HFFc6 (cell line): ENCODE measurements around the gene IL6. TPM values are rescaled to one million over a fixed set of nuclear protein-coding genes. Genes with fewer than 3 reads are reported as not detected.
A peak's percentile ranks its signal among the peaks of the same experiment; 100 is the strongest.

Experiments
- DNase-seq: peaks from one replicate; pipeline ENCODE4 v3.0.0-alpha.2; 2018
- H3K27ac Mint-ChIP-seq: 2 replicates; pipeline ENCODE4 v1.8.0; 2020; ENCODE audit warnings: mild to moderate bottlenecking, mixed read lengths
- H3K27me3 Mint-ChIP-seq: 2 replicates; pipeline ENCODE4 v1.8.0; 2021; ENCODE audit warnings: mild to moderate bottlenecking, moderate library complexity, mixed read lengths; ENCODE audit not compliant: insufficient read depth
- H3K36me3 Mint-ChIP-seq: 2 replicates; pipeline ENCODE4 v1.8.0; 2021; ENCODE audit warnings: low read depth, mixed read lengths
- H3K4me1 Mint-ChIP-seq: 2 replicates; pipeline ENCODE4 v1.8.0; 2020; ENCODE audit warnings: low read depth, mixed read lengths
- H3K4me3 Mint-ChIP-seq: 2 replicates; pipeline ENCODE4 v1.8.0; 2020; ENCODE audit warnings: mild to moderate bottlenecking, moderate library complexity, mixed read lengths
- H3K9me3 Mint-ChIP-seq: 2 replicates; pipeline ENCODE4 v1.8.0; 2020; ENCODE audit warnings: mild to moderate bottlenecking, mixed read lengths
- total RNA-seq, 6 experiments: library from RNA; stranded (reverse); fragmentation: NEBNext Ultra II Directional; extraction: Animal tissue kit (Norgen Biotek cat#: 25700); gene quantifications; 2 replicates in 1 of 6; 3 replicates in 5 of 6; pipeline ENCODE4 v1.2.3, GENCODE V29; 2021
- TF ChIP-seq, protein P1 (sequence below): fragments of 200-600 bp; sonication (generic); IDR thresholded peaks from 2 replicates; pipeline ENCODE4 v1.5.0; 2021; ENCODE audit warnings: antibody characterized with exemption, mild to moderate bottlenecking

Gene IL6
- total RNA-seq, 6 experiments from 2014 or later = 21.3 to 55.1 (median 50.0) TPM

DNA sequence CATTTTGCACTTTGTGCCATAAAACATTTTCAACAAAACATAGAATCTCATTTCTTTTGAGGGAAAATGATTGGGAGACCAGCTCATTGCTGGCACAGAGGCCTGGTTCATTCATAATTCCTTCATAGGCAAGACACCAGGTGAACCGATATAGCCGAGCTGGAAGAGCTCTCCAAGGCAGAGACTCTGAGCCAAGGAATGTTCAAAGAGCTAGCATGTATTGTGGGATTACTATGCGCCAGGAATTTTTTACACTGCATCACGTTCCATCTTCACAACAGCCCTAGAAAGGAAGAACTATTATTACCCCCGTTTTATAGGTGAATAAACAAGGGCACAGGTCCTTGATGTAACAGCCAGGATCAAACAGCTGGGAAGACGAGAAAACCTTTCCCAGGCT is 2.1 kb upstream of the IL6 start:
- H3K27me3 Mint-ChIP-seq = no peaks in the 10 kb centered on the region; the same call in 1 of the 2 replicates
- TF ChIP-seq, protein P1, sequence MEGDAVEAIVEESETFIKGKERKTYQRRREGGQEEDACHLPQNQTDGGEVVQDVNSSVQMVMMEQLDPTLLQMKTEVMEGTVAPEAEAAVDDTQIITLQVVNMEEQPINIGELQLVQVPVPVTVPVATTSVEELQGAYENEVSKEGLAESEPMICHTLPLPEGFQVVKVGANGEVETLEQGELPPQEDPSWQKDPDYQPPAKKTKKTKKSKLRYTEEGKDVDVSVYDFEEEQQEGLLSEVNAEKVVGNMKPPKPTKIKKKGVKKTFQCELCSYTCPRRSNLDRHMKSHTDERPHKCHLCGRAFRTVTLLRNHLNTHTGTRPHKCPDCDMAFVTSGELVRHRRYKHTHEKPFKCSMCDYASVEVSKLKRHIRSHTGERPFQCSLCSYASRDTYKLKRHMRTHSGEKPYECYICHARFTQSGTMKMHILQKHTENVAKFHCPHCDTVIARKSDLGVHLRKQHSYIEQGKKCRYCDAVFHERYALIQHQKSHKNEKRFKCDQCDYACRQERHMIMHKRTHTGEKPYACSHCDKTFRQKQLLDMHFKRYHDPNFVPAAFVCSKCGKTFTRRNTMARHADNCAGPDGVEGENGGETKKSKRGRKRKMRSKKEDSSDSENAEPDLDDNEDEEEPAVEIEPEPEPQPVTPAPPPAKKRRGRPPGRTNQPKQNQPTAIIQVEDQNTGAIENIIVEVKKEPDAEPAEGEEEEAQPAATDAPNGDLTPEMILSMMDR = no peak
- no peak for DNase-seq
- H3K27ac Mint-ChIP-seq = peak overlapping the region; percentile 42; the same call in 1 of the 2 replicates
- no peak overlapping the region for H3K4me3 Mint-ChIP-seq
- no peaks in the 10 kb centered on the region for H3K9me3 Mint-ChIP-seq
- peaks cover 86% of the 10 kb centered on the region for H3K4me1 Mint-ChIP-seq
- peaks cover 17% of the 10 kb centered on the region for H3K36me3 Mint-ChIP-seq

GRCh38 chr7:22725585-22725984 is 1.4 kb upstream of the IL6 start:
- TF ChIP-seq, protein P1 = 0 out of 2 replicates have a peak, but pooled peaks have one; percentile 22
- Mint-ChIP-seq H3K36me3 (peaks cover 23% of the 10 kb centered on the region), H3K27ac (peak overlapping the region; percentile 95), H3K4me1 (peaks cover 93% of the 10 kb centered on the region), H3K27me3 (no peaks in the 10 kb centered on the region; the same call in 1 of the 2 replicates), H3K4me3 (peak overlapping the region; percentile 90), H3K9me3 (no peaks in the 10 kb centered on the region)
- DNase-seq = peak; percentile 37

GRCh38 chr7:22726345-22726906 is 574 bp upstream of the IL6 start:
- Mint-ChIP-seq H3K27me3 (no peaks in the 10 kb centered on the region; the same call in 1 of the 2 replicates), H3K27ac (peak overlapping the region; percentile 95), H3K9me3 (no peaks in the 10 kb centered on the region), H3K36me3 (peaks cover 29% of the 10 kb centered on the region), H3K4me3 (peak overlapping the region; percentile 90), H3K4me1 (peaks cover 96% of the 10 kb centered on the region)
- TF ChIP-seq, protein P1 = peak; percentile 82
- peak; percentile 74 for DNase-seq

DNA sequence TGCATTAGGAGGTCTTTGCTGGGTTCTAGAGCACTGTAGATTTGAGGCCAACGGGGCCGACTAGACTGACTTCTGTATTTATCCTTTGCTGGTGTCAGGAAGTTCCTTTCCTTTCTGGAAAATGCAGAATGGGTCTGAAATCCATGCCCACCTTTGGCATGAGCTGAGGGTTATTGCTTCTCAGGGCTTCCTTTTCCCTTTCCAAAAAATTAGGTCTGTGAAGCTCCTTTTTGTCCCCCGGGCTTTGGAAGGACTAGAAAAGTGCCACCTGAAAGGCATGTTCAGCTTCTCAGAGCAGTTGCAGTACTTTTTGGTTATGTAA is 675 bp downstream of the IL6 start:
- TF ChIP-seq, protein P1 = no peak
- Mint-ChIP-seq H3K36me3 (peaks cover 32% of the 10 kb centered on the region), H3K4me1 (peaks cover 90% of the 10 kb centered on the region), H3K27ac (peak overlapping the region; percentile 95), H3K9me3 (no peaks in the 10 kb centered on the region), H3K4me3 (peak overlapping the region; percentile 90), H3K27me3 (no peaks in the 10 kb centered on the region; the same call in 1 of the 2 replicates)
- no peak for DNase-seq

DNA sequence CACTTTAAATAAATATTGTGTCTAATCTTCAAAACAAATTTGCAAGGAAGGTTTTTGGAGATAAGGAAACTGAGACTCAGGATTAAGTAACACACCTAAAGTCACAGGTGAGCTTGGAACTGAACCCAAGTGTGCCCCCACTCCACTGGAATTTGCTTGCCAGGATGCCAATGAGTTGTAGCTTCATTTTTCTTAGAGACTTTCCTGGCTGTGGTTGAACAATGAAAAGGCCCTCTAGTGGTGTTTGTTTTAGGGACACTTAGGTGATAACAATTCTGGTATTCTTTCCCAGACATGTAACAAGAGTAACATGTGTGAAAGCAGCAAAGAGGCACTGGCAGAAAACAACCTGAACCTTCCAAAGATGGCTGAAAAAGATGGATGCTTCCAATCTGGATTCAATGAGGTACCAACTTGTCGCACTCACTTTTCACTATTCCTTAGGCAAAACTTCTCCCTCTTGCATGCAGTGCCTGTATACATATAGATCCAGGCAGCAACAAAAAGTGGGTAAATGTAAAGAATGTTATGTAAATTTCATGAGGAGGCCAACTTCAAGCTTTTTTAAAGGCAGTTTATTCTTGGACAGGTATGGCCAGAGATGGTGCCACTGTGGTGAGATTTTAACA is 1.5 kb downstream of the IL6 start:
- peak; percentile 65 for DNase-seq
- Mint-ChIP-seq H3K27me3 (no peaks in the 10 kb centered on the region), H3K36me3 (peaks cover 35% of the 10 kb centered on the region), H3K4me1 (peaks cover 82% of the 10 kb centered on the region), H3K27ac (peak overlapping the region; percentile 95), H3K9me3 (no peaks in the 10 kb centered on the region), H3K4me3 (peak overlapping the region; percentile 90)
- TF ChIP-seq, protein P1 = peak; percentile 82
